ENCODE measurements around the gene DDIT3. TPM values are rescaled to one million over a fixed set of nuclear protein-coding genes. Genes with fewer than 3 reads are reported as not detected.

The DDIT3 gene
- total and polyA plus RNA-seq, 2 of the 13 experiments (the other 11 are each of a cell fraction or from before 2014, with no cell fraction given): 27.5 to 48.7 TPM

- TF ChIP-seq HMGXB4 (CRISPR knock-in tag; IDR thresholded peaks at IDR 0.05; ENCODE audit: borderline replicate concordance in 1 of 2, low read depth in 1 of 2) (peak in 1 of 2 experiments; percentile 80; a peak in 2 of 4 replicates), ASH2L (IDR thresholded peaks at IDR 0.05; ENCODE audit: insufficient read length, low read depth, low read length) (peak; percentile 77), ZNF607 (CRISPR knock-in tag; IDR thresholded peaks at IDR 0.05; ENCODE audit: borderline replicate concordance) (0 out of 2 replicates have a peak, but pooled peaks have one; percentile 13), PITX1 (CRISPR knock-in tag; IDR thresholded peaks at IDR 0.05) (no peak), ZNF891 (CRISPR knock-in tag; IDR thresholded peaks at IDR 0.05) (peak; percentile 42; the same call in 1 of the 2 replicates), PBX3 (CRISPR knock-in tag; IDR thresholded peaks at IDR 0.05; ENCODE audit: borderline replicate concordance) (no peak), KAT8 (CRISPR knock-in tag; IDR thresholded peaks at IDR 0.05) (peak; percentile 66), PHF20 (CRISPR knock-in tag; IDR thresholded peaks at IDR 0.05) (peak; percentile 62), KLF15 (CRISPR knock-in tag; IDR thresholded peaks at IDR 0.05; ENCODE audit: borderline replicate concordance) (no peak), ZNF441 (CRISPR knock-in tag; IDR thresholded peaks at IDR 0.05; ENCODE audit: borderline replicate concordance) (no peak)
- TF ChIP-seq, protein P1, sequence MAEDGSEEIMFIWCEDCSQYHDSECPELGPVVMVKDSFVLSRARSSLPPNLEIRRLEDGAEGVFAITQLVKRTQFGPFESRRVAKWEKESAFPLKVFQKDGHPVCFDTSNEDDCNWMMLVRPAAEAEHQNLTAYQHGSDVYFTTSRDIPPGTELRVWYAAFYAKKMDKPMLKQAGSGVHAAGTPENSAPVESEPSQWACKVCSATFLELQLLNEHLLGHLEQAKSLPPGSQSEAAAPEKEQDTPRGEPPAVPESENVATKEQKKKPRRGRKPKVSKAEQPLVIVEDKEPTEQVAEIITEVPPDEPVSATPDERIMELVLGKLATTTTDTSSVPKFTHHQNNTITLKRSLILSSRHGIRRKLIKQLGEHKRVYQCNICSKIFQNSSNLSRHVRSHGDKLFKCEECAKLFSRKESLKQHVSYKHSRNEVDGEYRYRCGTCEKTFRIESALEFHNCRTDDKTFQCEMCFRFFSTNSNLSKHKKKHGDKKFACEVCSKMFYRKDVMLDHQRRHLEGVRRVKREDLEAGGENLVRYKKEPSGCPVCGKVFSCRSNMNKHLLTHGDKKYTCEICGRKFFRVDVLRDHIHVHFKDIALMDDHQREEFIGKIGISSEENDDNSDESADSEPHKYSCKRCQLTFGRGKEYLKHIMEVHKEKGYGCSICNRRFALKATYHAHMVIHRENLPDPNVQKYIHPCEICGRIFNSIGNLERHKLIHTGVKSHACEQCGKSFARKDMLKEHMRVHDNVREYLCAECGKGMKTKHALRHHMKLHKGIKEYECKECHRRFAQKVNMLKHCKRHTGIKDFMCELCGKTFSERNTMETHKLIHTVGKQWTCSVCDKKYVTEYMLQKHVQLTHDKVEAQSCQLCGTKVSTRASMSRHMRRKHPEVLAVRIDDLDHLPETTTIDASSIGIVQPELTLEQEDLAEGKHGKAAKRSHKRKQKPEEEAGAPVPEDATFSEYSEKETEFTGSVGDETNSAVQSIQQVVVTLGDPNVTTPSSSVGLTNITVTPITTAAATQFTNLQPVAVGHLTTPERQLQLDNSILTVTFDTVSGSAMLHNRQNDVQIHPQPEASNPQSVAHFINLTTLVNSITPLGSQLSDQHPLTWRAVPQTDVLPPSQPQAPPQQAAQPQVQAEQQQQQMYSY (CRISPR knock-in tag; IDR thresholded peaks at IDR 0.05): no peak
- TF ChIP-seq, protein P2, sequence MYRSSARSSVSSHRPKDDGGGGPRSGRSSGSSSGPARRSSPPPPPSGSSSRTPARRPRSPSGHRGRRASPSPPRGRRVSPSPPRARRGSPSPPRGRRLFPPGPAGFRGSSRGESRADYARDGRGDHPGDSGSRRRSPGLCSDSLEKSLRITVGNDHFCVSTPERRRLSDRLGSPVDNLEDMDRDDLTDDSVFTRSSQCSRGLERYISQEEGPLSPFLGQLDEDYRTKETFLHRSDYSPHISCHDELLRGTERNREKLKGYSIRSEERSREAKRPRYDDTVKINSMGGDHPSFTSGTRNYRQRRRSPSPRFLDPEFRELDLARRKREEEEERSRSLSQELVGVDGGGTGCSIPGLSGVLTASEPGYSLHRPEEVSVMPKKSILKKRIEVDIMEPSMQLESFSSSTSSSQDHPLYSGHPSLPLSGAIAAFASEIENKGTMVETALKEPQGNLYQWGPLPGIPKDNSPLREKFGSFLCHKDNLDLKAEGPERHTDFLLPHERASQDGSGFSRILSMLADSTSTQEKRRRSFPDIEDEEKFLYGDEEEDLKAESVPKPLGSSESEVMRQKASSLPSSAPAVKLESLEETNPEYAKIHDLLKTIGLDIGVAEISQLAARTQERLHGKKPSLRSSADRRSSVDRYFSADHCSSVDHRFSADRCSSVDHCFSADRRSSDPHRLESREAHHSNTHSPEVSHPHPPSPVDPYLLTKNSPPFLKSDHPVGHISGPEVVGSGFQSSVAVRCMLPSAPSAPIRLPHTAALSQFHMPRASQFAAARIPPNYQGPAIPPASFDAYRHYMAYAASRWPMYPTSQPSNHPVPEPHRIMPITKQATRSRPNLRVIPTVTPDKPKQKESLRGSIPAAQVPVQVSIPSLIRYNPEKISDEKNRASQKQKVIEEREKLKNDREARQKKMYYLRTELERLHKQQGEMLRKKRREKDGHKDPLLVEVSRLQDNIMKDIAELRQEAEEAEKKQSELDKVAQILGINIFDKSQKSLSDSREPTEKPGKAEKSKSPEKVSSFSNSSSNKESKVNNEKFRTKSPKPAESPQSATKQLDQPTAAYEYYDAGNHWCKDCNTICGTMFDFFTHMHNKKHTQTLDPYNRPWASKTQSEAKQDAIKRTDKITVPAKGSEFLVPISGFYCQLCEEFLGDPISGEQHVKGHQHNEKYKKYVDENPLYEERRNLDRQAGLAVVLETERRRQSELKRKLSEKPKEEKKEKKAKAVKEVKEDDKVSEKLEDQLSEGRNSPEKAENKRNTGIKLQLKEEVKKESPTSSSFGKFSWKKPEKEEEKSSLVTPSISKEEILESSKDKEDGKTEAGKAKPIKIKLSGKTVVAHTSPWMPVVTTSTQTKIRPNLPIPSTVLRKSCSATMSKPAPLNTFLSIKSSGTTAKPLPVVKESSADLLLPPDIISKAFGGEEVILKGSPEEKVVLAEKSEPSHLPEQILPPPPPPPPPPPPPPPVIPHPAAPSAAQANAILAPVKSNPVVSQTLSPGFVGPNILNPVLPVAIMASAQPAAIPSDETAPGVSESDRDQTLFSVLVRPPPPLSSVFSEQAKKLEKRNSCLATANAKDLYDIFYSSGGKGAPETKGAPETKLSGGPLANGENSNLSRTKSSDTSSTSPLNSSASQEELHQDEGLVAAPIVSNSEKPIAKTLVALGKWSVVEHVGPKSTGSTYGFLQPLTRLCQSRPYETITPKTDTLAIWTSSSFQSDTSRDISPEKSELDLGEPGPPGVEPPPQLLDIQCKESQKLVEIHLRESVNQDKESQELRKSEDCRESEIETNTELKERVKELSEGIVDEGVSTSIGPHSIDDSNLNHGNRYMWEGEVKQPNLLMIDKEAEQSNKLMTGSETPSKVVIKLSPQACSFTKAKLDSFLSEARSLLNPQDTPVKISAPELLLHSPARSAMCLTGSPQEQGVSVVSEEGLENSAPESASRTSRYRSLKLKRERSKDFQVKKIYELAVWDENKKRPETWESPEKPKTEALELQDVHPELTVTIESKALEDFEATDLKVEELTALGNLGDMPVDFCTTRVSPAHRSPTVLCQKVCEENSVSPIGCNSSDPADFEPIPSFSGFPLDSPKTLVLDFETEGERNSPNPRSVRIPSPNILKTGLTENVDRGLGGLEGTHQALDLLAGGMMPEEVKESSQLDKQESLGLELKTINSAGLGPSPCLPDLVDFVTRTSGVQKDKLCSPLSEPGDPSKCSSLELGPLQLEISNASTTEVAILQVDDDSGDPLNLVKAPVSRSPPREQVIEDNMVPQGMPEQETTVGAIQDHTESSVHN (CRISPR knock-in tag; IDR thresholded peaks at IDR 0.05): no peak
Observed at GRCh38 chr12:57546438-57547287, 26.3 kb upstream of the DDIT3 start, which contains the start of gene DCTN2 (continued).

All from HepG2 (cell line).